Camera-type eye (tissue), 1 donor: ENCODE results near the gene SLC27A1. TPM values are rescaled to one million over a fixed set of nuclear protein-coding genes. Genes with fewer than 3 reads are reported as not detected.

Experiments
- total RNA-seq: library from RNA; depleted of rRNA; stranded (reverse); fragments of >200 nt; gene quantifications from one replicate; pipeline ENCODE4 v1.2.3, GENCODE V29; 2014

SLC27A1 gene
- 33.2 TPM for total RNA-seq

DNA sequence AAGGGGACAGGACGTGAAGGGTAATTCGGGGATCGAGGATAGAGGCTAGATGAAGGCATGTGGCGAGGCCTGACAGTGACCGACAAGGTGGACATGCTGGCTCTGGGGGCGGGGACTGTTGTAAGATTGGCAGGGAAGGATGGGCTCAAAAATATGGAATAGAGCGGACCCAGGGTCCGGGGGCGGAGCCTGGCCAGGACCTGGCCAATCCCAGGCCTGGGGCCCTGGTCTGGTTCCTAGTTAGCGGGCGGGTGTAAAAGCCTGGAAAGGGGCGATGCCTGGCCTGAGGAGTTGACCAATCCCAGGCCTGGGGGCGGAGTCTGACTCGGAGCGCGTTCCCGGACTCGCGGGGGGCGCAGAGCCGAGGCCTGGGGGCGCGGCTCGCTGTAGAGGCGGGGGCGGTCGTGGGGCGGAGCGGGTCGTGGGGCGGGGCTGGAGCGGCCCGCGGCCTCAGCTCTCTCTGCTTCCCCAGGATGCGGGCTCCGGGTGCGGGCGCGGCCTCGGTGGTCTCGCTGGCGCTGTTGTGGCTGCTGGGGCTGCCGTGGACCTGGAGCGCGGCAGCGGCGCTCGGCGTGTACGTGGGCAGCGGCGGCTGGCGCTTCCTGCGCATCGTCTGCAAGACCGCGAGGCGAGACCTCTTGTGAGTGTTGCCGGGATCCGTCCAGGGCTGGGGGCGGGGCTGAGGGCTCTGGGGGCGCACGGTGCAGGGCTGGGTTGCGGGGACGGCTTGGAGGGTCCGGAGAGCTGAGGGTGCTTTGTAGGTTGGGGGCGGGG, at the start of gene SLC27A1:
SLC27A1 (plus strand) TSS at position 457 of the 774 bp plus-strand sequence; CDS start at position 474, 17 bp downstream.

GRCh38 chr19:17448131-17448967, 22.0 kb upstream of the SLC27A1 start, which contains the start of gene TMEM221:
TMEM221 (minus strand) TSS chr19:17448668; CDS start chr19:17448462, 206 bp downstream.

DNA sequence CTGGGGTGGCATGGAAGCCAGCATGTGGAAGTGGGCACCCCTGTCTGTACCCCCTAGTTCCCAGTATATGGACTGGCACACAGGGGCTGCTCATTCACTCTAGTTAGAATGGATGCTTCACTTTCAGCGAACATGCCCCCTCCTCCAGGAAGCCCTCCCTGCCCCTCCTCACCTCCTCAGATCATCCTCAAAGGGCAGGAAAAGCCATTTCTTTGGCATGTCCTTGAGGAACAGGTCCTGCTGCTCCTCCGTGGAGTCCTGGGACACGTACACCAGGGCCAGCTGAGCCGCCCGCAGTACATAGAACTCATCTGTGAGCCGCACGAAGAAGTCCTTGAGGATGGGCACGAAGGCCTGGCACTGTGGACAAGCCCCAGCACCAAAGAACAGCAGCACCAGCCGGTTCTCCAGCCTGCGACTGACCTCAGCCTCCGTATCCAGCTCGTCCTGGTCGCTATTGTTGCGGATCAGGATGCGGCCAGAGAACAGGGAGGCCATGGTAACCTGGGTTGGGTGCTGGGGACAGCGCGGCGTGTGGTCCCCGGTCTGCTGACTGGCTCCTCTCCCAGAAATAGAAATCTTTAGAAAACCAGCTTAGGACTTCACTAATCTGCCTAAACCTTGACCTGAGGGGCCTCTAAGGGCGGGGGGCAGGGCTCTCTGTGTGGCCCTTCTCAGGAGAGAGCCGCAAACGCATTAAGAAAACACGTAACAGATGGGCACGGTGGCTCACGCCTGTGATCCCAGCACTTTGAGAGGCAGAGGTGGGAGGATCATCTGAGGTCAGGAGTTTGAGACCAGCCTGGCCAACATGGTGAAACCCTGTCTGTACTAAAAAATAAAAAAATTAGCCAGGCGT, 9.7 kb upstream of the SLC27A1 start, which contains the start of gene NXNL1:
NXNL1 (minus strand) TSS at position 555 of the 859 bp plus-strand sequence; CDS start at position 498, 57 bp downstream.

DNA sequence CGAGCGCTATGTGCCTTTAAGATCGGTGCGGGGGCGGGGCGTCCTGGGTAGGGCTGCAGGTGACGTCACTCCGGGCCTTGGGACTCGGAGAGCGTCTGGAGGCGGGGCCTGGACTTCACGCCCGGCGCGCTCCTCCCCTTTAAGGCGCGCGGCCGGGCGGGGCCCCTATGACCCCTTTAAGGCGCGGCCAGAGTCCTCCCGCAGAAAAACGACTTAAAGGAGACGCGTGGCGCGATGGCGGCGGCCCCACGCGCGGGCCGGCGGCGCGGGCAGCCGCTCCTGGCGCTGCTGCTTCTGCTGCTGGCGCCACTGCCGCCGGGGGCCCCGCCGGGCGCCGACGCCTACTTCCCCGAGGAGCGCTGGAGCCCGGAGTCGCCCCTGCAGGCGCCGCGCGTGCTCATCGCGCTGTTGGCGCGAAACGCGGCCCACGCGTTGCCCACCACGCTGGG, 85.2 kb downstream of the SLC27A1 start, which contains the start of gene COLGALT1:
COLGALT1 (plus strand) TSS at position 170 of the 449 bp plus-strand sequence; CDS start at position 235, 65 bp downstream.

Other genes with a start within 250 kb of the SLC27A1 start
- gene OCEL1, start 244.3 kb upstream of the SLC27A1 start, total RNA-seq, result 7.4 TPM
- 36.3 TPM for gene NR2F6, start 224.6 kb upstream of the SLC27A1 start, total RNA-seq
- 5.5 TPM for gene USHBP1, start 205.8 kb upstream of the SLC27A1 start, total RNA-seq
- 58.2 TPM for gene BABAM1, start 203.1 kb upstream of the SLC27A1 start, total RNA-seq
- gene ANKLE1, start 188.6 kb upstream of the SLC27A1 start, total RNA-seq, result 0.55 TPM
- 25.3 TPM for gene ABHD8, start 167.1 kb upstream of the SLC27A1 start, total RNA-seq
- 57.7 TPM for gene MRPL34, start 164.7 kb upstream of the SLC27A1 start, total RNA-seq
- 15.1 TPM for gene DDA1, start 161.0 kb upstream of the SLC27A1 start, total RNA-seq
- gene ANO8, start 135.7 kb upstream of the SLC27A1 start, total RNA-seq, result 26.3 TPM
- 27.8 TPM for gene GTPBP3, start 133.0 kb upstream of the SLC27A1 start, total RNA-seq
- 34.9 TPM for gene PLVAP, start 93.2 kb upstream of the SLC27A1 start, total RNA-seq
- gene CCDC194, start 76.3 kb upstream of the SLC27A1 start, total RNA-seq, result not detected
- 4.5 TPM for gene BST2, start 64.9 kb upstream of the SLC27A1 start, total RNA-seq
- gene MVB12A, start 50.5 kb upstream of the SLC27A1 start, total RNA-seq, result 25.2 TPM
- gene TMEM221, start 21.9 kb upstream of the SLC27A1 start, total RNA-seq, result 2.5 TPM
- gene NXNL1, start 9.6 kb upstream of the SLC27A1 start, total RNA-seq, result 3.6 TPM
- 50.2 TPM for gene PGLS, start 41.1 kb downstream of the SLC27A1 start, total RNA-seq
- gene COLGALT1, start 85.1 kb downstream of the SLC27A1 start, total RNA-seq, result 43.4 TPM
- gene UNC13A, start 217.8 kb downstream of the SLC27A1 start, total RNA-seq, result 18.1 TPM
- gene MAP1S, start 249.0 kb downstream of the SLC27A1 start, total RNA-seq, result 33.0 TPM